Glutamatergic neuron (in vitro differentiated cells): ENCODE data around the gene GLIPR2. TPM values are rescaled to one million over a fixed set of nuclear protein-coding genes. Genes with fewer than 3 reads are reported as not detected.

Experiments used
- DNase-seq: peaks from one replicate; pipeline ENCODE4 v3.0.0; 2022
- H3K27ac Mint-ChIP-seq: one replicate; pipeline ENCODE4 v1.8.0; 2020; ENCODE audit warnings: mild to moderate bottlenecking, mixed read lengths, inconsistent platforms; ENCODE audit not compliant: unreplicated experiment
- H3K27me3 Mint-ChIP-seq: one replicate; pipeline ENCODE4 v1.8.0; 2020; ENCODE audit warnings: mild to moderate bottlenecking, moderate library complexity, mixed read lengths, inconsistent platforms; ENCODE audit not compliant: unreplicated experiment
- H3K36me3 Mint-ChIP-seq: one replicate; pipeline ENCODE4 v1.8.0; 2020; ENCODE audit warnings: mild to moderate bottlenecking, mixed read lengths, inconsistent platforms; ENCODE audit not compliant: unreplicated experiment
- H3K4me1 Mint-ChIP-seq: one replicate; pipeline ENCODE4 v1.8.0; 2020; ENCODE audit warnings: mild to moderate bottlenecking, low read depth, mixed read lengths, inconsistent platforms; ENCODE audit not compliant: unreplicated experiment
- H3K4me3 Mint-ChIP-seq: one replicate; pipeline ENCODE4 v1.8.0; 2020; ENCODE audit warnings: mild to moderate bottlenecking, mixed read lengths, inconsistent platforms; ENCODE audit not compliant: unreplicated experiment
- H3K9me3 Mint-ChIP-seq: one replicate; pipeline ENCODE4 v1.8.0; 2020; ENCODE audit warnings: mild to moderate bottlenecking, moderate library complexity, mixed read lengths, inconsistent platforms; ENCODE audit not compliant: unreplicated experiment
- CTCF ChIP-seq: fragments of 200-600 bp; sonication (generic); IDR thresholded peaks from one replicate; pipeline ENCODE4 v1.5.0; 2021; ENCODE audit not compliant: partially characterized antibody, unreplicated experiment
- total RNA-seq: library from RNA; stranded (reverse); fragmentation: NEBNext Ultra II Directional; extraction: Animal tissue kit (Norgen Biotek cat#: 25700); gene quantifications from one replicate; pipeline ENCODE4 v1.2.1, GENCODE V29; 2021; ENCODE audit not compliant: unreplicated experiment

GLIPR2 gene
- total RNA-seq, 1 donor from 2014 or later = 84.4 TPM

- Mint-ChIP-seq H3K9me3 (no peaks in the 10 kb centered on the region), H3K27ac (peak overlapping the region; percentile 69), H3K4me3 (peak overlapping the region; percentile 98), H3K36me3 (no peaks in the 10 kb centered on the region), H3K4me1 (peaks cover 21% of the 10 kb centered on the region), H3K27me3 (peaks cover 3% of the 10 kb centered on the region)
- TF ChIP-seq CTCF = no peak
- no peak for DNase-seq
Measured at GRCh38 chr9:36191686-36192085, 55.2 kb downstream of the GLIPR2 start.

- no peak for TF ChIP-seq CTCF
- no peaks in the 10 kb centered on the region for H3K36me3 Mint-ChIP-seq
- DNase-seq = no peak
- peaks cover 21% of the 10 kb centered on the region for H3K4me1 Mint-ChIP-seq
- H3K9me3 Mint-ChIP-seq = no peaks in the 10 kb centered on the region
- H3K27ac Mint-ChIP-seq = no peak overlapping the region
- H3K27me3 Mint-ChIP-seq = peaks cover 3% of the 10 kb centered on the region
- peak overlapping the region; percentile 98 for H3K4me3 Mint-ChIP-seq
Measured at GRCh38 chr9:36192196-36192595, 55.7 kb downstream of the GLIPR2 start.

GRCh38 chr9:36193023-36193422 lies 56.5 kb downstream of the GLIPR2 start:
- Mint-ChIP-seq H3K36me3 (no peaks in the 10 kb centered on the region), H3K4me3 (peak overlapping the region; percentile 98), H3K9me3 (no peaks in the 10 kb centered on the region), H3K27ac (peak overlapping the region; percentile 40), H3K4me1 (peaks cover 21% of the 10 kb centered on the region), H3K27me3 (peaks cover 1% of the 10 kb centered on the region)
- no peak for DNase-seq
- TF ChIP-seq CTCF = no peak

- no peaks in the 10 kb centered on the region for H3K27me3 Mint-ChIP-seq
- DNase-seq = no peak
- TF ChIP-seq CTCF = no peak
- H3K4me3 Mint-ChIP-seq = no peak overlapping the region
- peaks cover 21% of the 10 kb centered on the region for H3K4me1 Mint-ChIP-seq
- no peaks in the 10 kb centered on the region for H3K9me3 Mint-ChIP-seq
- H3K27ac Mint-ChIP-seq = no peak overlapping the region
- no peaks in the 10 kb centered on the region for H3K36me3 Mint-ChIP-seq
Measured at GRCh38 chr9:36194326-36195000, 57.9 kb downstream of the GLIPR2 start.

- H3K27ac Mint-ChIP-seq = no peak overlapping the region
- H3K4me1 Mint-ChIP-seq = no peaks in the 10 kb centered on the region
- peak; percentile 51 for DNase-seq
- H3K4me3 Mint-ChIP-seq = no peak overlapping the region
- H3K9me3 Mint-ChIP-seq = no peaks in the 10 kb centered on the region
- H3K36me3 Mint-ChIP-seq = no peaks in the 10 kb centered on the region
- H3K27me3 Mint-ChIP-seq = peaks cover 3% of the 10 kb centered on the region
- TF ChIP-seq CTCF = no peak
Measured at GRCh38 chr9:36204906-36205547, 68.5 kb downstream of the GLIPR2 start.
